HG02938 (cell line): ENCODE results near the gene CCM2.

Source experiments
- ATAC-seq: cut with Tn5 transposase; IDR thresholded peaks from one replicate; pipeline ENCODE4 v1.9.1; 2021; ENCODE audit warnings: mild to moderate bottlenecking, moderate library complexity; ENCODE audit not compliant: unreplicated experiment

Gene CCM2

GRCh38 chr7:45118292-45118691 lies 118.3 kb downstream of the CCM2 start:
- ATAC-seq: no peak

DNA sequence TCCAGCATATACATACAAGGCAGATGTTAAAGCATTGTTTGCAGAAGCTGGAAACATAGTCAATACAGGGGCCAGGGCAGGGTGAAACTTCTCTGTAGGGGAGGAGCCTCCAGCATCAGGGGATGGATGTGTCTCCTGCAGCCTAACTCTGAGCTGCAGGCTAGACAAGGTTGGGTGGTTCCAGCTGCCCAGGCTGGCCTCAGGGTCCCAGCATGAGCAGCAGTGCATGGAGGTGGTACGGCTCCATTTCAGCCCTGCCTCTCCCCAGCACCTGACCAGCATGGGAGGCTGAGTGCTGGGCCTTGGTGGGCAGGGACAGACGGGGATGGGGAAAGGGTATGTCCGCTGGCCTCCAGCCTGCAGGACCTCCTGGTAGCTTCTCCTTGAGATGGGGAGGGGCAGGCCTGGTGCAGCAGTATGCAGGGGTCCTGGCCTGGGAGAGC lies 118.9 kb downstream of the CCM2 start:
- no peak for ATAC-seq

- ATAC-seq: no peak
Measured at GRCh38 chr7:45119550-45119949, 119.5 kb downstream of the CCM2 start.

DNA sequence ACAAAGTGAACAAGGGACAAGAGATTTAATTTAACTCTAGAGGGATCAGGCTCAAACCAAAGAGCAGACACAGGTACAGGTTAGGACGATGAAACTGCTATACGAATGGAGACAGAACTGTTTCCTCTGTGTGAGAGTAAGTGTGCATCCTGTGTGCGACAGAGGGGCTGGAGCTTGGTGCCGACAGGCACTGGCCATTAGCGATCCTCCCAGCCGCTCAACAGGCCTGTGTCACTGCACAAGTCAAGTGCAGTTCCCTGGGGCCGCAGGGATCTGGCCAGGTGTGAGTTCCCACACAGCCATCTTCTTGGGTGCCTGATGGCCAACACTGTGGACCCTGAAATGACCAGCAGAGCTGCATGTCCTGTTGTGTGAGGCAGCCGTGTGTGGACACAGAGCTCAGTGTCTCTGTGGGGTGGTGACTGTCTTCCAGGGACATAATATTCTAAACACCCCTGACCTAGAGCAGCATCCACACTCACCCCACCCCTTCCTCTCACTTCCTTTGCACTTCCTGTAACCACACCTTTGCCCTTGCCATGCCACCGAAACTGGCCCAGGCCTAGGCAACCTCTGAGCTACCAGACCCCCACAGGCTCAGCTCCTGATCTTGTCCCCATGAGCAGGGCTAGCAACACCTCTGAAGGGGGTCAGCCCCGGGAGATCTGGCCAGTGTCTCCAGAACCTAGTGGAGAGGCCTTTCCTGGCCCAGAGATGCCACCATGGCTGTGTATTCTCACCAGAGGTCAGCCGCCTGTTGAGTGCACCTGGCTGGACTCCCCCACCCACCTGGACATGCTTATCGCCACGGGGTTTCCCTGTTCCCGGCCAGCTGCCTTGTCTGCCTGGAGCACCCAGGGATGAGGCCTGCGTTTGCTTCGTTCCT lies 123.2 kb downstream of the CCM2 start:
- ATAC-seq: no peak

GRCh38 chr7:45123913-45124710 lies 124.1 kb downstream of the CCM2 start:
- no peak for ATAC-seq

GRCh38 chr7:45125193-45125904 lies 125.3 kb downstream of the CCM2 start:
- no peak for ATAC-seq
